Endothelial cell (in vitro differentiated cells): ENCODE data around the gene CHL1. TPM values are rescaled to one million over a fixed set of nuclear protein-coding genes. Genes with fewer than 3 reads are reported as not detected.

Experiments used
- DNase-seq: peaks from one replicate; pipeline ENCODE4 v3.0.0; 2021; ENCODE audit warnings: low spot score
- H3K27ac Mint-ChIP-seq: one replicate; pipeline ENCODE4 v1.8.0; 2021; ENCODE audit warnings: mixed read lengths, inconsistent platforms; ENCODE audit not compliant: unreplicated experiment
- H3K27me3 Mint-ChIP-seq: one replicate; pipeline ENCODE4 v1.8.0; 2021; ENCODE audit warnings: mild to moderate bottlenecking, moderate library complexity, mixed read lengths, inconsistent platforms; ENCODE audit not compliant: unreplicated experiment
- H3K36me3 Mint-ChIP-seq: one replicate; pipeline ENCODE4 v1.8.0; 2021; ENCODE audit warnings: mild to moderate bottlenecking, low read depth, mixed read lengths, inconsistent platforms; ENCODE audit not compliant: unreplicated experiment
- H3K4me1 Mint-ChIP-seq: one replicate; pipeline ENCODE4 v1.8.0; 2021; ENCODE audit warnings: mild to moderate bottlenecking, mixed read lengths, inconsistent platforms; ENCODE audit not compliant: unreplicated experiment
- H3K4me3 Mint-ChIP-seq: one replicate; pipeline ENCODE4 v1.8.0; 2021; ENCODE audit warnings: mild to moderate bottlenecking, mixed read lengths, inconsistent platforms; ENCODE audit not compliant: unreplicated experiment
- H3K9me3 Mint-ChIP-seq: one replicate; pipeline ENCODE4 v1.8.0; 2021; ENCODE audit warnings: mixed read lengths, inconsistent platforms; ENCODE audit not compliant: unreplicated experiment
- total RNA-seq: library from RNA; stranded (reverse); fragmentation: NEBNext Ultra II Directional; extraction: Animal tissue kit (Norgen Biotek cat#: 25700); gene quantifications from one replicate; pipeline ENCODE4 v1.2.1, GENCODE V29; 2021; ENCODE audit not compliant: unreplicated experiment
- TF ChIP-seq, protein P1 (sequence below): fragments of 200-600 bp; sonication (generic); IDR thresholded peaks from one replicate; pipeline ENCODE4 v1.5.0; 2021; ENCODE audit warnings: antibody characterized with exemption; ENCODE audit not compliant: unreplicated experiment

CHL1 gene
- total RNA-seq, 1 donor from 2014 or later, result not detected

DNA sequence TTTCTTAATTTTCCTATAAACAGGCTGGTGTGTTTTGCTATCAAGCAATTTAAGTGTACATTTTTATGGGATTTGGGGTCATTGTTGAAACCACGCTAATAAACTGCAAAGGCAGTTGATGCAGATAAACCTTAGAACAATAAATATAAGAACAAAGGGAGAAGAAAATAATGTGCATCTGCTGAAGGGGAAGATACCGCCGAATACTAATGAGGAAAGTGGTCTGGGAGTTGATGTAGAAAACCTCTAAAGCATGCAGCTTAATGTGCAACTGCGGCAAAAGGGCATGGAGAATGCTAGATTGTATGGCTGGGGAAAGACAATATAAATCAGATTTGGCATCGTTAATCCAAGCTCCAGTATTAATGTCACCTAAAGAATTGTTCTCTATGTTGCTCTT, 29.8 kb upstream of the CHL1 start:
- TF ChIP-seq, protein P1, sequence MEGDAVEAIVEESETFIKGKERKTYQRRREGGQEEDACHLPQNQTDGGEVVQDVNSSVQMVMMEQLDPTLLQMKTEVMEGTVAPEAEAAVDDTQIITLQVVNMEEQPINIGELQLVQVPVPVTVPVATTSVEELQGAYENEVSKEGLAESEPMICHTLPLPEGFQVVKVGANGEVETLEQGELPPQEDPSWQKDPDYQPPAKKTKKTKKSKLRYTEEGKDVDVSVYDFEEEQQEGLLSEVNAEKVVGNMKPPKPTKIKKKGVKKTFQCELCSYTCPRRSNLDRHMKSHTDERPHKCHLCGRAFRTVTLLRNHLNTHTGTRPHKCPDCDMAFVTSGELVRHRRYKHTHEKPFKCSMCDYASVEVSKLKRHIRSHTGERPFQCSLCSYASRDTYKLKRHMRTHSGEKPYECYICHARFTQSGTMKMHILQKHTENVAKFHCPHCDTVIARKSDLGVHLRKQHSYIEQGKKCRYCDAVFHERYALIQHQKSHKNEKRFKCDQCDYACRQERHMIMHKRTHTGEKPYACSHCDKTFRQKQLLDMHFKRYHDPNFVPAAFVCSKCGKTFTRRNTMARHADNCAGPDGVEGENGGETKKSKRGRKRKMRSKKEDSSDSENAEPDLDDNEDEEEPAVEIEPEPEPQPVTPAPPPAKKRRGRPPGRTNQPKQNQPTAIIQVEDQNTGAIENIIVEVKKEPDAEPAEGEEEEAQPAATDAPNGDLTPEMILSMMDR, result no peak
- no peak for DNase-seq
- no peaks in the 10 kb centered on the region for H3K4me1 Mint-ChIP-seq
- H3K4me3 Mint-ChIP-seq, result no peak overlapping the region
- H3K36me3 Mint-ChIP-seq, result peaks cover 9% of the 10 kb centered on the region
- H3K9me3 Mint-ChIP-seq, result peaks cover 33% of the 10 kb centered on the region
- H3K27ac Mint-ChIP-seq, result no peak overlapping the region
- peaks cover 2% of the 10 kb centered on the region for H3K27me3 Mint-ChIP-seq

DNA sequence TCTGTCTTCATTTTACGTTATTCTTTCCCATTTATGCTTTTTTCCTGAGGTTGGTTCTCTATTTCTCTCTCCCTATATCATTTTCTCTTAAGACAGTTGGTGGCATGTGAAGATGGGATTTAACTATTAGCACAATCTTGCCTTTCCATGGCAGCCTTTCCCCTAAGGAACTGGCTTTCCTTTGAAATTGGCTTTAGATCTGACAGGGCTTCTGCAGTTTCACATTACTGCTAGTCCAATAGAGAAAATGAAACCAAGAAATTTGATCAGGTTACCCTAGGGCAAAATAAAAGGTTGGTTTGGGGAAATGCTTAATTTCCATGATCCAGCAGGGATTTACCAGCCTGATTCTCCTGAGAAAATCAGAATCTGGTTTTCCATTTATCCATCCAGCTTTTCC, 22.7 kb upstream of the CHL1 start:
- Mint-ChIP-seq H3K27me3 (no peaks in the 10 kb centered on the region), H3K4me3 (no peak overlapping the region), H3K9me3 (no peaks in the 10 kb centered on the region), H3K27ac (no peak overlapping the region), H3K36me3 (no peaks in the 10 kb centered on the region), H3K4me1 (no peaks in the 10 kb centered on the region)
- TF ChIP-seq, protein P1, result no peak
- no peak for DNase-seq

DNA sequence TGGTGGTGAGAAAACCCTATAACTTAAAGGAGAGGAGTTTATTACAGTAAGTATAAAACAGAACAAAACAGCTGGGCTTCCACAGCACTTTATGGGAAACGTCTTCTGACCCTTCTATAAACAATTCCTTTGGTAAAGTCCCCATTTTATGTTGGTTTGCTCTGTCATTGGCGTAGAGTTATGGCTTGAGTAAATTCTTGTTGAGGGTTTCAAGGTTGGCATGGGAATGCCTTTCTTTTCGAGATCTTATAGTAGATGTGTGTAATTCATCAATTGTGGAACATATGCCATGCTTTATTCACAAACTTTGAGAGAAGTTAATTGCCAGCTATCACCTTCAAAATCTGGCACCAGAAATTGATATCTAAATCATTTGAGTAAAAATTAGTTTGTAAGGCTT, 11.6 kb upstream of the CHL1 start:
- no peaks in the 10 kb centered on the region for H3K4me1 Mint-ChIP-seq
- H3K36me3 Mint-ChIP-seq, result no peaks in the 10 kb centered on the region
- H3K27ac Mint-ChIP-seq, result no peak overlapping the region
- H3K4me3 Mint-ChIP-seq, result no peak overlapping the region
- no peak for DNase-seq
- H3K27me3 Mint-ChIP-seq, result peaks cover 1% of the 10 kb centered on the region
- TF ChIP-seq, protein P1, result no peak
- peaks cover 13% of the 10 kb centered on the region for H3K9me3 Mint-ChIP-seq

DNA sequence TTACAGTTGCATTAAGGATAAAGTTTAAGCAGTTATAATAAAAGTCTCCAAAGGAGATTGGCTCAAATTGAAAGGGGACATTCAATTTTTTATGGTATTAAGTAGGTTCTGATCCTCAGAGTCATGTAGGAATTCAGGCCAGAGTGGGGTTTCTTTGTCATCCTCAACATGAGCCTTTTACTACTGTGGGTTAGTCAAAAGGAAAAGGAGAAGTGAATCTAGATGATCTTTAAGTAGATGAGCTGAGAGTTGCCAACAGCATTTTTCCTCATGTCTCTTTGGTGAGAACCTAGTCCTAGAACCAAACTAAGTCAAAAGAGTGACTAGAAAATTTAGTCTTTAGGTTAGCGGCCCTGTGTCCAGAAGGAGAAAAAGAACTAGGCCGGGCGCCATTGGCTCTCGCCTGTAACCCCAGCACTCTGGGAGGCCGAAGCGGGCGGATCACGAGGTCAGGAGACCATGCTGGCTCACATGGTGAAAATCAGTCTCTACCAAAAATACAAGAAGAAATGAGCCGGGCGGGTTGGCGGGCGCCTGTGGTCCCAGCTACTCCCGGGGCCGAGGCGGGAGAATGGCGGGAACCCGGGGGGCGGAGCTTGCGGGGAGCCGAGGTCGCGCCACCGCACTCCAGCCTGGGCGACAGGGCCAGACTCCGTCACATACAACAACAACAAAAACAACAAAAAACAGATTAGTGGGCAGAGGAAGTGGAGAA, 4.2 kb upstream of the CHL1 start:
- Mint-ChIP-seq H3K4me3 (no peak overlapping the region), H3K36me3 (peaks cover 6% of the 10 kb centered on the region), H3K9me3 (peaks cover 18% of the 10 kb centered on the region), H3K27me3 (peaks cover 8% of the 10 kb centered on the region), H3K27ac (no peak overlapping the region), H3K4me1 (no peaks in the 10 kb centered on the region)
- no peak for DNase-seq
- TF ChIP-seq, protein P1, result no peak

DNA sequence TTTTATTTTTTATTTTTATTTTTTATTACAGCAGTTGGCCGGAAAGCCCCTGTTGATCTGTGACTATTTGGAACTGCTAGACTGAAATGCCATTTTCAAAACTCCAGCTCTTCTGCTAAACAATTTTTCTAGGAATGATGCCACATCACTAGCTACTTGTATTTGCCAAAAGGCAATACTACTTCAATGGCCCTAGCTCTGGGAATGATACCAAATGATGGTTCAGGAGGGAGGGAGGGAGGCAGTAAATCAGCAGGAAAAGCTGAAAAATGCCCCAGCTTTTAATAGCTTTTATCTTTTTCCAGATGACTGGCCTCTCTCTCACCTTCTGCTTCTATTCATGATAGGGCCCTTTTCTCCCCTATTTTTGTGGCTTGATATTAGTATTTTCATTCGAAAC, 2.6 kb upstream of the CHL1 start:
- Mint-ChIP-seq H3K36me3 (peaks cover 6% of the 10 kb centered on the region), H3K4me1 (no peaks in the 10 kb centered on the region), H3K27ac (no peak overlapping the region), H3K4me3 (no peak overlapping the region), H3K9me3 (peaks cover 18% of the 10 kb centered on the region), H3K27me3 (peaks cover 8% of the 10 kb centered on the region)
- no peak for DNase-seq
- TF ChIP-seq, protein P1, result no peak
